HepG2 (cell line): Measurements from ENCODE around the gene NID1. TPM values are rescaled to one million over a fixed set of nuclear protein-coding genes. Genes with fewer than 3 reads are reported as not detected.
A peak's percentile ranks its signal among the peaks of the same experiment; 100 is the strongest.

Experiments used
- ARNT2 ChIP-seq: sonication (generic); formaldehyde crosslinking; IDR thresholded peaks from 2 replicates; pipeline ENCODE4 v1.8.0; 2022; ENCODE audit warnings: mild to moderate bottlenecking, low read depth, missing genetic modification reagents, moderate library complexity
- ELF1 ChIP-seq: sonication (generic); formaldehyde crosslinking; IDR thresholded peaks from 2 replicates; pipeline ENCODE4 v1.4.0; 2020; ENCODE audit warnings: missing genetic modification reagents
- EP300 ChIP-seq, 3 experiments: sonication (generic) in 1 of 3; formaldehyde crosslinking in 1 of 3; IDR thresholded peaks; 2 replicates each; pipeline versions ENCODE4 v1.5.1 to v1.6.1; 2011 to 2020; ENCODE audit warnings: low read depth in 2 of 3, low read length in 2 of 3, borderline replicate concordance in 1 of 3, improper control_type of control experiment in 1 of 3, mild to moderate bottlenecking in 1 of 3, missing genetic modification reagents in 1 of 3, moderate library complexity in 1 of 3
- FOXK1 ChIP-seq: sonication (generic); formaldehyde crosslinking; IDR thresholded peaks from 2 replicates; pipeline ENCODE4 v1.4.0; 2020; ENCODE audit warnings: low read depth, missing genetic modification reagents, borderline replicate concordance
- GATA4 ChIP-seq: sonication (generic); IDR thresholded peaks from 2 replicates; pipeline ENCODE4 v1.6.1; 2016; ENCODE audit warnings: antibody characterized with exemption, low read depth, borderline replicate concordance
- HMG20B ChIP-seq: conservative IDR thresholded peaks from 2 replicates; pipeline ENCODE4 v1.6.1; 2016; ENCODE audit warnings: missing genetic modification reagents, missing compliant biosample characterization
- NCOA1 ChIP-seq: sonication (generic); formaldehyde crosslinking; IDR thresholded peaks from 2 replicates; pipeline ENCODE4 v1.9.0; 2021; ENCODE audit warnings: missing genetic modification reagents
- NFIC ChIP-seq: IDR thresholded peaks from 2 replicates; pipeline ENCODE4 v1.6.1; 2012; ENCODE audit warnings: mild to moderate bottlenecking, low read length, inconsistent platforms
- NKX3-1 ChIP-seq: sonication (generic); formaldehyde crosslinking; IDR thresholded peaks from 2 replicates; pipeline ENCODE4 v1.5.0; 2020; ENCODE audit warnings: missing genetic modification reagents
- TGIF2 ChIP-seq: IDR thresholded peaks from 2 replicates; pipeline ENCODE4 v1.6.1; 2016; ENCODE audit warnings: control low read depth, missing compliant biosample characterization
- THAP11 ChIP-seq: IDR thresholded peaks from 2 replicates; pipeline ENCODE4 v1.6.1; 2016; ENCODE audit warnings: missing biosample characterization, missing genetic modification reagents
- ZNF225 ChIP-seq: sonication (generic); formaldehyde crosslinking; IDR thresholded peaks from 2 replicates; pipeline ENCODE4 v1.4.0; 2020; ENCODE audit warnings: mild to moderate bottlenecking, missing genetic modification reagents
- ZNF253 ChIP-seq: sonication (generic); formaldehyde crosslinking; IDR thresholded peaks from 2 replicates; pipeline ENCODE4 v1.8.0; 2022; ENCODE audit warnings: mild to moderate bottlenecking, missing genetic modification reagents, borderline replicate concordance
- ZNF460 ChIP-seq: sonication (generic); formaldehyde crosslinking; IDR thresholded peaks from 2 replicates; pipeline ENCODE4 v1.5.1; 2020; ENCODE audit warnings: missing genetic modification reagents, mild to moderate bottlenecking, borderline replicate concordance
- ZNF644 ChIP-seq: IDR thresholded peaks from 2 replicates; pipeline ENCODE4 v1.6.1; 2016; ENCODE audit warnings: low read depth
- polyA plus RNA-seq, 8 experiments: library from polyadenylated mRNA; depleted of rRNA in 3 of 8; stranded (reverse) in 7 of 8; unstranded in 1 of 8; fragments of >200 nt; fragmentation: Illumina TruSeq in 4 of 8; extraction: Trizol in 4 of 8; gene quantifications; 2 replicates each; pipeline versions ENCODE4 v1.2.1 to v1.2.3, GENCODE V29; 2011 to 2016; ENCODE audit warnings: low read depth in 4 of 8, missing spikeins in 1 of 8, mixed read lengths in 1 of 8; ENCODE audit not compliant: insufficient read depth in 1 of 8
- total RNA-seq, 5 experiments: library from RNA; depleted of rRNA; stranded (reverse); fragments of >200 nt; fragmentation: Illumina TruSeq; extraction: Trizol; gene quantifications; 2 replicates each; pipeline ENCODE4 v1.2.3, GENCODE V29; 2016; ENCODE audit warnings: low read depth in 1 of 5
- TF ChIP-seq, protein P1 (sequence below): IDR thresholded peaks from 2 replicates; pipeline ENCODE4 v1.6.1; 2016; ENCODE audit warnings: mild to moderate bottlenecking, missing biosample characterization, missing genetic modification reagents
- TF ChIP-seq, protein P2 (sequence below): sonication (generic); formaldehyde crosslinking; IDR thresholded peaks from 2 replicates; pipeline ENCODE4 v1.4.0; 2020; ENCODE audit warnings: mild to moderate bottlenecking, low read depth, missing genetic modification reagents
- TF ChIP-seq, protein P3 (sequence below): sonication (generic); formaldehyde crosslinking; IDR thresholded peaks from 2 replicates; pipeline ENCODE4 v1.4.0; 2020; ENCODE audit warnings: missing genetic modification reagents, borderline replicate concordance
- TF ChIP-seq, protein P4 (sequence below): sonication (generic); formaldehyde crosslinking; IDR thresholded peaks from 2 replicates; pipeline ENCODE4 v1.4.0; 2020; ENCODE audit warnings: missing genetic modification reagents

NID1 gene
- total and polyA plus RNA-seq, 2 of the 13 experiments (the other 11 are each of a cell fraction or from before 2014, with no cell fraction given), result 50.2 to 56.1 TPM

- TF ChIP-seq TGIF2 (peak; percentile 55; the same call in 1 of the 2 replicates), FOXK1 (CRISPR knock-in tag) (no peak; the same call in 1 of the 2 replicates), THAP11 (CRISPR knock-in tag) (peak; percentile 58; the same call in 1 of the 2 replicates), ZNF253 (CRISPR knock-in tag) (peak; percentile 40; the same call in 1 of the 2 replicates), GATA4 (0 out of 2 replicates have a peak, but pooled peaks have one; percentile 14), ZNF460 (no peak), ZNF644 (CRISPR knock-in tag) (0 out of 2 replicates have a peak, but pooled peaks have one; percentile 13), ELF1 (CRISPR knock-in tag) (0 out of 2 replicates have a peak, but pooled peaks have one; percentile 18), ZNF225 (CRISPR knock-in tag) (no peak), NCOA1 (CRISPR knock-in tag) (no peak), NKX3-1 (CRISPR knock-in tag) (peak; percentile 58; the same call in 1 of the 2 replicates), EP300 (IDR thresholded peaks at IDR 0.05; ENCODE audit: low read depth in 2 of 2, low read length in 2 of 2) (no peak; a peak in 1 of 4 replicates), EP300 (CRISPR knock-in tag; IDR thresholded peaks at IDR 0.05; ENCODE audit: borderline replicate concordance) (no peak), NFIC (no peak), HMG20B (no peak), ARNT2 (no peak)
- TF ChIP-seq, protein P1, sequence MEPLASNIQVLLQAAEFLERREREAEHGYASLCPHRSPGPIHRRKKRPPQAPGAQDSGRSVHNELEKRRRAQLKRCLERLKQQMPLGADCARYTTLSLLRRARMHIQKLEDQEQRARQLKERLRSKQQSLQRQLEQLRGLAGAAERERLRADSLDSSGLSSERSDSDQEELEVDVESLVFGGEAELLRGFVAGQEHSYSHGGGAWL (CRISPR knock-in tag), result no peak
- TF ChIP-seq, protein P2, sequence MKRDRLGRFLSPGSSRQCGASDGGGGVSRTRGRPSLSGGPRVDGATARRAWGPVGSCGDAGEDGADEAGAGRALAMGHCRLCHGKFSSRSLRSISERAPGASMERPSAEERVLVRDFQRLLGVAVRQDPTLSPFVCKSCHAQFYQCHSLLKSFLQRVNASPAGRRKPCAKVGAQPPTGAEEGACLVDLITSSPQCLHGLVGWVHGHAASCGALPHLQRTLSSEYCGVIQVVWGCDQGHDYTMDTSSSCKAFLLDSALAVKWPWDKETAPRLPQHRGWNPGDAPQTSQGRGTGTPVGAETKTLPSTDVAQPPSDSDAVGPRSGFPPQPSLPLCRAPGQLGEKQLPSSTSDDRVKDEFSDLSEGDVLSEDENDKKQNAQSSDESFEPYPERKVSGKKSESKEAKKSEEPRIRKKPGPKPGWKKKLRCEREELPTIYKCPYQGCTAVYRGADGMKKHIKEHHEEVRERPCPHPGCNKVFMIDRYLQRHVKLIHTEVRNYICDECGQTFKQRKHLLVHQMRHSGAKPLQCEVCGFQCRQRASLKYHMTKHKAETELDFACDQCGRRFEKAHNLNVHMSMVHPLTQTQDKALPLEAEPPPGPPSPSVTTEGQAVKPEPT, result no peak
- TF ChIP-seq, protein P3, sequence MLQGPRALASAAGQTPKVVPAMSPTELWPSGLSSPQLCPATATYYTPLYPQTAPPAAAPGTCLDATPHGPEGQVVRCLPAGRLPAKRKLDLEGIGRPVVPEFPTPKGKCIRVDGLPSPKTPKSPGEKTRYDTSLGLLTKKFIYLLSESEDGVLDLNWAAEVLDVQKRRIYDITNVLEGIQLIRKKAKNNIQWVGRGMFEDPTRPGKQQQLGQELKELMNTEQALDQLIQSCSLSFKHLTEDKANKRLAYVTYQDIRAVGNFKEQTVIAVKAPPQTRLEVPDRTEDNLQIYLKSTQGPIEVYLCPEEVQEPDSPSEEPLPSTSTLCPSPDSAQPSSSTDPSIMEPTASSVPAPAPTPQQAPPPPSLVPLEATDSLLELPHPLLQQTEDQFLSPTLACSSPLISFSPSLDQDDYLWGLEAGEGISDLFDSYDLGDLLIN, result no peak
- TF ChIP-seq, protein P4, sequence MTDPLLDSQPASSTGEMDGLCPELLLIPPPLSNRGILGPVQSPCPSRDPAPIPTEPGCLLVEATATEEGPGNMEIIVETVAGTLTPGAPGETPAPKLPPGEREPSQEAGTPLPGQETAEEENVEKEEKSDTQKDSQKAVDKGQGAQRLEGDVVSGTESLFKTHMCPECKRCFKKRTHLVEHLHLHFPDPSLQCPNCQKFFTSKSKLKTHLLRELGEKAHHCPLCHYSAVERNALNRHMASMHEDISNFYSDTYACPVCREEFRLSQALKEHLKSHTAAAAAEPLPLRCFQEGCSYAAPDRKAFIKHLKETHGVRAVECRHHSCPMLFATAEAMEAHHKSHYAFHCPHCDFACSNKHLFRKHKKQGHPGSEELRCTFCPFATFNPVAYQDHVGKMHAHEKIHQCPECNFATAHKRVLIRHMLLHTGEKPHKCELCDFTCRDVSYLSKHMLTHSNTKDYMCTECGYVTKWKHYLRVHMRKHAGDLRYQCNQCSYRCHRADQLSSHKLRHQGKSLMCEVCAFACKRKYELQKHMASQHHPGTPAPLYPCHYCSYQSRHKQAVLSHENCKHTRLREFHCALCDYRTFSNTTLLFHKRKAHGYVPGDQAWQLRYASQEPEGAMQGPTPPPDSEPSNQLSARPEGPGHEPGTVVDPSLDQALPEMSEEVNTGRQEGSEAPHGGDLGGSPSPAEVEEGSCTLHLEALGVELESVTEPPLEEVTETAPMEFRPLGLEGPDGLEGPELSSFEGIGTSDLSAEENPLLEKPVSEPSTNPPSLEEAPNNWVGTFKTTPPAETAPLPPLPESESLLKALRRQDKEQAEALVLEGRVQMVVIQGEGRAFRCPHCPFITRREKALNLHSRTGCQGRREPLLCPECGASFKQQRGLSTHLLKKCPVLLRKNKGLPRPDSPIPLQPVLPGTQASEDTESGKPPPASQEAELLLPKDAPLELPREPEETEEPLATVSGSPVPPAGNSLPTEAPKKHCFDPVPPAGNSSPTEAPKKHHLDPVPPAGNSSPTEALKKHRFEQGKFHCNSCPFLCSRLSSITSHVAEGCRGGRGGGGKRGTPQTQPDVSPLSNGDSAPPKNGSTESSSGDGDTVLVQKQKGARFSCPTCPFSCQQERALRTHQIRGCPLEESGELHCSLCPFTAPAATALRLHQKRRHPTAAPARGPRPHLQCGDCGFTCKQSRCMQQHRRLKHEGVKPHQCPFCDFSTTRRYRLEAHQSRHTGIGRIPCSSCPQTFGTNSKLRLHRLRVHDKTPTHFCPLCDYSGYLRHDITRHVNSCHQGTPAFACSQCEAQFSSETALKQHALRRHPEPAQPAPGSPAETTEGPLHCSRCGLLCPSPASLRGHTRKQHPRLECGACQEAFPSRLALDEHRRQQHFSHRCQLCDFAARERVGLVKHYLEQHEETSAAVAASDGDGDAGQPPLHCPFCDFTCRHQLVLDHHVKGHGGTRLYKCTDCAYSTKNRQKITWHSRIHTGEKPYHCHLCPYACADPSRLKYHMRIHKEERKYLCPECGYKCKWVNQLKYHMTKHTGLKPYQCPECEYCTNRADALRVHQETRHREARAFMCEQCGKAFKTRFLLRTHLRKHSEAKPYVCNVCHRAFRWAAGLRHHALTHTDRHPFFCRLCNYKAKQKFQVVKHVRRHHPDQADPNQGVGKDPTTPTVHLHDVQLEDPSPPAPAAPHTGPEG (CRISPR knock-in tag), result no peak
Observed at GRCh38 chr1:236064674-236065508, at the start of gene NID1 (continued).
